ENCODE measurements around the gene SECISBP2. TPM values are rescaled to one million over a fixed set of nuclear protein-coding genes. Genes with fewer than 3 reads are reported as not detected.

The SECISBP2 gene
- total and polyA plus RNA-seq, 2 experiments from 2014 or later: 77.7 to 86.8 TPM

DNA sequence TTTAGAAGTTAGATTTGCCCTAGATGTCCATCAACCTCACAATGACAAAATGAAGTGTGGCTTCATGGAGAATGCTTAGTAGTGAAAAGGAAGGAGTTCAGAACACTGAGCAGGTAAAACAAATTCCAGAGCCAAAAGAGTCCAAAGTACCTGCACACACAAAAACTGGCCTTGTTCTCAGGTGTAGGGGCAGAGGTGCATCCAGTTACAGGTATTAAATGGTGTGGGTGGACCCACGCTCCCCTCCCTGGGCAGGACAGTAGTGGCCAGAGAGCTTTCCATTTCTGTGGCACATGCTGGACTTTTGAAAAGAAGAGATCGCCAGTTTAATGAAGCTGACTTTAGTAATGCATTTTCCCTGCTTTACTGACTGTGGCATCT is 47.2 kb downstream of the SECISBP2 start:
- 0 out of 2 replicates have a peak, but pooled peaks cover under 1% of the 10 kb centered on the region for H4K20me1 ChIP-seq (replicated peaks; ENCODE audit: insufficient read depth)
- no peaks in the 10 kb centered on the region for H3F3A ChIP-seq (replicated peaks; ENCODE audit: low read depth)
- H3K27me3 ChIP-seq (ENCODE audit: insufficient read depth): no peaks in the 10 kb centered on the region
- no peak overlapping the region for H3K27ac ChIP-seq (ENCODE audit: low read depth)
- TF ChIP-seq NANOG (IDR thresholded peaks at IDR 0.05; ENCODE audit: borderline replicate concordance) (no peak), STAT1 (IDR thresholded peaks at IDR 0.05; ENCODE audit: unreplicated experiment) (no peak), ZNF331 (CRISPR knock-in tag; IDR thresholded peaks at IDR 0.05; ENCODE audit: low read depth) (no peak), EZH2 (IDR thresholded peaks at IDR 0.05; ENCODE audit: low read depth, unreplicated experiment) (no peak), JUNB (IDR thresholded peaks at IDR 0.05; ENCODE audit: unreplicated experiment) (no peak), POLR2AphosphoS5 (IDR thresholded peaks at IDR 0.05; ENCODE audit: low read depth) (no peak), CREB1 (CRISPR knock-in tag; IDR thresholded peaks at IDR 0.05; ENCODE audit: low read depth) (no peak), ZNF114 (CRISPR knock-in tag; IDR thresholded peaks at IDR 0.05) (no peak), EZH2phosphoT487 (IDR thresholded peaks at IDR 0.05; ENCODE audit: unreplicated experiment) (no peak)
- TF ChIP-seq, protein P1, sequence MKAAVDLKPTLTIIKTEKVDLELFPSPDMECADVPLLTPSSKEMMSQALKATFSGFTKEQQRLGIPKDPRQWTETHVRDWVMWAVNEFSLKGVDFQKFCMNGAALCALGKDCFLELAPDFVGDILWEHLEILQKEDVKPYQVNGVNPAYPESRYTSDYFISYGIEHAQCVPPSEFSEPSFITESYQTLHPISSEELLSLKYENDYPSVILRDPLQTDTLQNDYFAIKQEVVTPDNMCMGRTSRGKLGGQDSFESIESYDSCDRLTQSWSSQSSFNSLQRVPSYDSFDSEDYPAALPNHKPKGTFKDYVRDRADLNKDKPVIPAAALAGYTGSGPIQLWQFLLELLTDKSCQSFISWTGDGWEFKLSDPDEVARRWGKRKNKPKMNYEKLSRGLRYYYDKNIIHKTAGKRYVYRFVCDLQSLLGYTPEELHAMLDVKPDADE (IDR thresholded peaks at IDR 0.05): no peak
- TF ChIP-seq, protein P2, sequence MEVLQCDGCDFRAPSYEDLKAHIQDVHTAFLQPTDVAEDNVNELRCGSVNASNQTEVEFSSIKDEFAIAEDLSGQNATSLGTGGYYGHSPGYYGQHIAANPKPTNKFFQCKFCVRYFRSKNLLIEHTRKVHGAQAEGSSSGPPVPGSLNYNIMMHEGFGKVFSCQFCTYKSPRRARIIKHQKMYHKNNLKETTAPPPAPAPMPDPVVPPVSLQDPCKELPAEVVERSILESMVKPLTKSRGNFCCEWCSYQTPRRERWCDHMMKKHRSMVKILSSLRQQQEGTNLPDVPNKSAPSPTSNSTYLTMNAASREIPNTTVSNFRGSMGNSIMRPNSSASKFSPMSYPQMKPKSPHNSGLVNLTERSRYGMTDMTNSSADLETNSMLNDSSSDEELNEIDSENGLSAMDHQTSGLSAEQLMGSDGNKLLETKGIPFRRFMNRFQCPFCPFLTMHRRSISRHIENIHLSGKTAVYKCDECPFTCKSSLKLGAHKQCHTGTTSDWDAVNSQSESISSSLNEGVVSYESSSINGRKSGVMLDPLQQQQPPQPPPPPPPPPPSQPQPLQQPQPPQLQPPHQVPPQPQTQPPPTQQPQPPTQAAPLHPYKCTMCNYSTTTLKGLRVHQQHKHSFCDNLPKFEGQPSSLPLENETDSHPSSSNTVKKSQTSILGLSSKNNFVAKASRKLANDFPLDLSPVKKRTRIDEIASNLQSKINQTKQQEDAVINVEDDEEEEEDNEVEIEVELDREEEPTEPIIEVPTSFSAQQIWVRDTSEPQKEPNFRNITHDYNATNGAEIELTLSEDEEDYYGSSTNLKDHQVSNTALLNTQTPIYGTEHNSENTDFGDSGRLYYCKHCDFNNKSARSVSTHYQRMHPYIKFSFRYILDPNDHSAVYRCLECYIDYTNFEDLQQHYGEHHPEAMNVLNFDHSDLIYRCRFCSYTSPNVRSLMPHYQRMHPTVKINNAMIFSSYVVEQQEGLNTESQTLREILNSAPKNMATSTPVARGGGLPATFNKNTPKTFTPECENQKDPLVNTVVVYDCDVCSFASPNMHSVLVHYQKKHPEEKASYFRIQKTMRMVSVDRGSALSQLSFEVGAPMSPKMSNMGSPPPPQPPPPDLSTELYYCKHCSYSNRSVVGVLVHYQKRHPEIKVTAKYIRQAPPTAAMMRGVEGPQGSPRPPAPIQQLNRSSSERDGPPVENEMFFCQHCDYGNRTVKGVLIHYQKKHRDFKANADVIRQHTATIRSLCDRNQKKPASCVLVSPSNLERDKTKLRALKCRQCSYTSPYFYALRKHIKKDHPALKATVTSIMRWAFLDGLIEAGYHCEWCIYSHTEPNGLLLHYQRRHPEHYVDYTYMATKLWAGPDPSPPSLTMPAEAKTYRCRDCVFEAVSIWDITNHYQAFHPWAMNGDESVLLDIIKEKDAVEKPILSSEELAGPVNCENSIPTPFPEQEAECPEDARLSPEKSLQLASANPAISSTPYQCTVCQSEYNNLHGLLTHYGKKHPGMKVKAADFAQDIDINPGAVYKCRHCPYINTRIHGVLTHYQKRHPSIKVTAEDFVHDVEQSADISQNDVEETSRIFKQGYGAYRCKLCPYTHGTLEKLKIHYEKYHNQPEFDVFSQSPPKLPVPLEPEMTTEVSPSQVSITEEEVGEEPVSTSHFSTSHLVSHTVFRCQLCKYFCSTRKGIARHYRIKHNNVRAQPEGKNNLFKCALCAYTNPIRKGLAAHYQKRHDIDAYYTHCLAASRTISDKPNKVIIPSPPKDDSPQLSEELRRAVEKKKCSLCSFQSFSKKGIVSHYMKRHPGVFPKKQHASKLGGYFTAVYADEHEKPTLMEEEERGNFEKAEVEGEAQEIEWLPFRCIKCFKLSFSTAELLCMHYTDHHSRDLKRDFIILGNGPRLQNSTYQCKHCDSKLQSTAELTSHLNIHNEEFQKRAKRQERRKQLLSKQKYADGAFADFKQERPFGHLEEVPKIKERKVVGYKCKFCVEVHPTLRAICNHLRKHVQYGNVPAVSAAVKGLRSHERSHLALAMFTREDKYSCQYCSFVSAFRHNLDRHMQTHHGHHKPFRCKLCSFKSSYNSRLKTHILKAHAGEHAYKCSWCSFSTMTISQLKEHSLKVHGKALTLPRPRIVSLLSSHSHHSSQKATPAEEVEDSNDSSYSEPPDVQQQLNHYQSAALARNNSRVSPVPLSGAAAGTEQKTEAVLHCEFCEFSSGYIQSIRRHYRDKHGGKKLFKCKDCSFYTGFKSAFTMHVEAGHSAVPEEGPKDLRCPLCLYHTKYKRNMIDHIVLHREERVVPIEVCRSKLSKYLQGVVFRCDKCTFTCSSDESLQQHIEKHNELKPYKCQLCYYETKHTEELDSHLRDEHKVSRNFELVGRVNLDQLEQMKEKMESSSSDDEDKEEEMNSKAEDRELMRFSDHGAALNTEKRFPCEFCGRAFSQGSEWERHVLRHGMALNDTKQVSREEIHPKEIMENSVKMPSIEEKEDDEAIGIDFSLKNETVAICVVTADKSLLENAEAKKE (CRISPR knock-in tag; IDR thresholded peaks at IDR 0.05): no peak
- TF ChIP-seq, protein P3, sequence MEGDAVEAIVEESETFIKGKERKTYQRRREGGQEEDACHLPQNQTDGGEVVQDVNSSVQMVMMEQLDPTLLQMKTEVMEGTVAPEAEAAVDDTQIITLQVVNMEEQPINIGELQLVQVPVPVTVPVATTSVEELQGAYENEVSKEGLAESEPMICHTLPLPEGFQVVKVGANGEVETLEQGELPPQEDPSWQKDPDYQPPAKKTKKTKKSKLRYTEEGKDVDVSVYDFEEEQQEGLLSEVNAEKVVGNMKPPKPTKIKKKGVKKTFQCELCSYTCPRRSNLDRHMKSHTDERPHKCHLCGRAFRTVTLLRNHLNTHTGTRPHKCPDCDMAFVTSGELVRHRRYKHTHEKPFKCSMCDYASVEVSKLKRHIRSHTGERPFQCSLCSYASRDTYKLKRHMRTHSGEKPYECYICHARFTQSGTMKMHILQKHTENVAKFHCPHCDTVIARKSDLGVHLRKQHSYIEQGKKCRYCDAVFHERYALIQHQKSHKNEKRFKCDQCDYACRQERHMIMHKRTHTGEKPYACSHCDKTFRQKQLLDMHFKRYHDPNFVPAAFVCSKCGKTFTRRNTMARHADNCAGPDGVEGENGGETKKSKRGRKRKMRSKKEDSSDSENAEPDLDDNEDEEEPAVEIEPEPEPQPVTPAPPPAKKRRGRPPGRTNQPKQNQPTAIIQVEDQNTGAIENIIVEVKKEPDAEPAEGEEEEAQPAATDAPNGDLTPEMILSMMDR (conservative IDR thresholded peaks at IDR 0.05; ENCODE audit: low read depth in 2 of 2): no peak
- TF ChIP-seq, protein P4, sequence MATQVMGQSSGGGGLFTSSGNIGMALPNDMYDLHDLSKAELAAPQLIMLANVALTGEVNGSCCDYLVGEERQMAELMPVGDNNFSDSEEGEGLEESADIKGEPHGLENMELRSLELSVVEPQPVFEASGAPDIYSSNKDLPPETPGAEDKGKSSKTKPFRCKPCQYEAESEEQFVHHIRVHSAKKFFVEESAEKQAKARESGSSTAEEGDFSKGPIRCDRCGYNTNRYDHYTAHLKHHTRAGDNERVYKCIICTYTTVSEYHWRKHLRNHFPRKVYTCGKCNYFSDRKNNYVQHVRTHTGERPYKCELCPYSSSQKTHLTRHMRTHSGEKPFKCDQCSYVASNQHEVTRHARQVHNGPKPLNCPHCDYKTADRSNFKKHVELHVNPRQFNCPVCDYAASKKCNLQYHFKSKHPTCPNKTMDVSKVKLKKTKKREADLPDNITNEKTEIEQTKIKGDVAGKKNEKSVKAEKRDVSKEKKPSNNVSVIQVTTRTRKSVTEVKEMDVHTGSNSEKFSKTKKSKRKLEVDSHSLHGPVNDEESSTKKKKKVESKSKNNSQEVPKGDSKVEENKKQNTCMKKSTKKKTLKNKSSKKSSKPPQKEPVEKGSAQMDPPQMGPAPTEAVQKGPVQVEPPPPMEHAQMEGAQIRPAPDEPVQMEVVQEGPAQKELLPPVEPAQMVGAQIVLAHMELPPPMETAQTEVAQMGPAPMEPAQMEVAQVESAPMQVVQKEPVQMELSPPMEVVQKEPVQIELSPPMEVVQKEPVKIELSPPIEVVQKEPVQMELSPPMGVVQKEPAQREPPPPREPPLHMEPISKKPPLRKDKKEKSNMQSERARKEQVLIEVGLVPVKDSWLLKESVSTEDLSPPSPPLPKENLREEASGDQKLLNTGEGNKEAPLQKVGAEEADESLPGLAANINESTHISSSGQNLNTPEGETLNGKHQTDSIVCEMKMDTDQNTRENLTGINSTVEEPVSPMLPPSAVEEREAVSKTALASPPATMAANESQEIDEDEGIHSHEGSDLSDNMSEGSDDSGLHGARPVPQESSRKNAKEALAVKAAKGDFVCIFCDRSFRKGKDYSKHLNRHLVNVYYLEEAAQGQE (IDR thresholded peaks at IDR 0.05; ENCODE audit: unreplicated experiment): no peak
- ATAC-seq: no peak
- Mint-ChIP-seq H3K4me1 (no peaks in the 10 kb centered on the region), H3K9me3 (no peaks in the 10 kb centered on the region), H3K4me3 (no peak overlapping the region), H3K27me3 (ENCODE audit: insufficient read depth, low read depth, poor library complexity) (peaks cover 5% of the 10 kb centered on the region), H3K27ac (no peak overlapping the region), H3K36me3 (ENCODE audit: low read depth) (peaks cover 18% of the 10 kb centered on the region)
- no peak overlapping the region for H3K4me3 ChIP-seq
- H3K9me2 ChIP-seq (ENCODE audit: insufficient read depth): no peaks in the 10 kb centered on the region
- no peaks in the 10 kb centered on the region for H3K79me2 ChIP-seq (replicated peaks; ENCODE audit: insufficient read depth)
- H3K36me3 ChIP-seq (ENCODE audit: insufficient read depth): peaks cover 10% of the 10 kb centered on the region; the same call in 1 of the 2 replicates
- no peak overlapping the region for H2AFZ ChIP-seq
- H3K4me2 ChIP-seq: no peak overlapping the region
- no peaks in the 10 kb centered on the region for H3K4me1 ChIP-seq (ENCODE audit: insufficient read depth)
- no peak for DNase-seq (ENCODE audit: low spot score)

Data from GM23338 (cell line).